Measurements from ENCODE around the gene IFNGR1. TPM values are rescaled to one million over a fixed set of nuclear protein-coding genes. Genes with fewer than 3 reads are reported as not detected.

Gene IFNGR1
- total RNA-seq, 4 donors from 2014 or later: 104 to 261 (median 147) TPM

DNA sequence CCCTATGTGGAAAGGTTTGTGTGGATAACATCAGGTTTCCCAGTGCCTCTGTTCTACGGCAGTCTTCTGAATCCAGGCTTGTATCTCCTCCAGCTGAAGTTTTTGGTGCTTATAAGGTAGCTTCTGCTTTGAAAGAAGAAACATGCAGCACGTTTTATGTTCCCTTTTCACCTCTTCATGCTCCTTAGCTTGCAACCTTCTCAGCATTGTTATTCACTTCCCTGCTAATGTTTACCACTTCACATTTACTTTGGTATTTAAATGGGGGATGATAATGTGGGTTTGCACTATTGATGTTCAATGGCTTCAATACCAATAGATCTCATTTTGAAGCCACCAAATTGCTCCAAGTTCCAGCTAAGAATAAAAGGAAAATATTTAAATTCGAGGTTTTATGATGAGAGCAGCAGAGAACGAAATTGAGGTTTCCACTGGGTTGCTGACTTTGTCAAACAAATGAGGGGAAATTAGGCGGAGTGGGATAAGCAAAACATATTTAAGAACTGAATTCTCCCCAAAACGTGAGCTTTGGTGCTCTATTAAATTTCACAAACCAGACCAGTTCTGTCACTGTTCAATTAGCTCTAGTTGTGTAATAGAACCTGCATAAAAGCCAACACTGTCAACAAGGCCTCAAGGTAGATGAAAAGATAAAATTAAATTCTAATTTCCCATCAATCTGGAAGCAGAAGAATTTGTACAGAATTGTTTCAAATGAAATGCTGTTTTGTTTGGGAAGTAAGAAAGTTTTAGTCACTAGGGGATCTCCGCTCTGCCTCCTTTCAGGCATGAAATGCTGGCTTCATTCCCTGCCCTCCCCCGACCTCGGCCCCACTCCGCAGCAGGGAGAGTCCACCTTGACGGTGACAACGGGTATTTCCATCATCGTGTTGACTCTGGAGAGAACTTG is 47.1 kb downstream of the IFNGR1 start:
- TF ChIP-seq, protein P1, sequence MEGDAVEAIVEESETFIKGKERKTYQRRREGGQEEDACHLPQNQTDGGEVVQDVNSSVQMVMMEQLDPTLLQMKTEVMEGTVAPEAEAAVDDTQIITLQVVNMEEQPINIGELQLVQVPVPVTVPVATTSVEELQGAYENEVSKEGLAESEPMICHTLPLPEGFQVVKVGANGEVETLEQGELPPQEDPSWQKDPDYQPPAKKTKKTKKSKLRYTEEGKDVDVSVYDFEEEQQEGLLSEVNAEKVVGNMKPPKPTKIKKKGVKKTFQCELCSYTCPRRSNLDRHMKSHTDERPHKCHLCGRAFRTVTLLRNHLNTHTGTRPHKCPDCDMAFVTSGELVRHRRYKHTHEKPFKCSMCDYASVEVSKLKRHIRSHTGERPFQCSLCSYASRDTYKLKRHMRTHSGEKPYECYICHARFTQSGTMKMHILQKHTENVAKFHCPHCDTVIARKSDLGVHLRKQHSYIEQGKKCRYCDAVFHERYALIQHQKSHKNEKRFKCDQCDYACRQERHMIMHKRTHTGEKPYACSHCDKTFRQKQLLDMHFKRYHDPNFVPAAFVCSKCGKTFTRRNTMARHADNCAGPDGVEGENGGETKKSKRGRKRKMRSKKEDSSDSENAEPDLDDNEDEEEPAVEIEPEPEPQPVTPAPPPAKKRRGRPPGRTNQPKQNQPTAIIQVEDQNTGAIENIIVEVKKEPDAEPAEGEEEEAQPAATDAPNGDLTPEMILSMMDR (IDR thresholded peaks at IDR 0.05): no peak
- ATAC-seq (ENCODE audit: low FRiP score) (no peak), DNase-seq (ENCODE audit: low spot score) (no peak)

DNA sequence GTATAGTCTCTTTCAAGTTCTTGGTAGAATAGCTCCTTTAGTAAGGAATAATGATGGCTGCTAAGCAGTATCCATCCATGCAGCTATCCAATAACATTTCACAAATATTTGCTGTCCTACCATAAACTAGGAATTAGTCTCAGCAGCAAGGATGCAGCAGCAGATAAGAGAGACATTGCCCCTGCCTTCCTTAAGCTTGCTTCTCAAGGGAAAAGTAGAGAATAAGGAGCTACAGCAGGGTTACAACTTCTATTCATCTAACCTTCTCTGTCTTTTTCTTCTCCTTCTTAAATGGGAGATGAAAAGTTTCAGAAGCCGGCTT is 48.2 kb downstream of the IFNGR1 start:
- TF ChIP-seq, protein P1 (IDR thresholded peaks at IDR 0.05): no peak
- ATAC-seq (ENCODE audit: low FRiP score) (no peak), DNase-seq (ENCODE audit: low spot score) (no peak)

DNA sequence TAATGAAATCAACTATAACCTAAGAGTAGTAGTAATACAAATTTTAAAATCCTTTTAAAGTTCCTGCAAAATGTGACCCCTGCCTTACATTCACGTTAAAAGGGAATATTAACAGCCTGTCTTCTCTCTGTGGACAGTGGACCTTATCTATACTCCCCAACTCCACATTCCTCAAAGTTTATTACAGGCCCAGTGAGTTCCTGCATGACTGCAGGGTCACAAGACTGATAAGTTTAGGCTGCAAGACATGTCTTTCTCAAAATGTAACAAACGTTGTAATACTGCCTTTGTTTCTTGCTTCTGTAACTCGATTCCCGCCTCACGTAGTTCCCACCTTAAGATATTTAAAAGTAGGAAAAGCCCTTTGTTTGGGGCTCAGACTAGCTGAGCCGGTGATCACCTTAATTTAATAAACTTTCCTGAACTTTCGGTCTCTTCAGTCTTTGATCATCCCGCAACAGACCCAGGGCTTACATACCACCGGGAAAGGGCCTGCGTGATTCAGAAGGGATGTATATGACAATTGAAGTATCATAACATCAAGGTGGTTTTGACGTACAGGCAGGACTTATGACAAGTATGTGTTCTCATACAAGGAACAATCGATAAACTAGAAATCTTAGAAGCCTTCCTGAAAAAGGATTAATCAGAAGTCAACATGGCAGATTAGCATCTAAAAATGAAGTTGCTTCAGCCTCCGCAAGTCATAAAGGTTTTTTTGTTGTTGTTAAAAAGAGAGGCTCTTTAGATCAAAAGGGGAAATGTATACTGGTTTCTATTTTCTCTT is 48.7 kb downstream of the IFNGR1 start:
- TF ChIP-seq, protein P1 (IDR thresholded peaks at IDR 0.05): no peak
- DNase-seq (ENCODE audit: low spot score): no peak
- ATAC-seq (ENCODE audit: low FRiP score): no peak

DNA sequence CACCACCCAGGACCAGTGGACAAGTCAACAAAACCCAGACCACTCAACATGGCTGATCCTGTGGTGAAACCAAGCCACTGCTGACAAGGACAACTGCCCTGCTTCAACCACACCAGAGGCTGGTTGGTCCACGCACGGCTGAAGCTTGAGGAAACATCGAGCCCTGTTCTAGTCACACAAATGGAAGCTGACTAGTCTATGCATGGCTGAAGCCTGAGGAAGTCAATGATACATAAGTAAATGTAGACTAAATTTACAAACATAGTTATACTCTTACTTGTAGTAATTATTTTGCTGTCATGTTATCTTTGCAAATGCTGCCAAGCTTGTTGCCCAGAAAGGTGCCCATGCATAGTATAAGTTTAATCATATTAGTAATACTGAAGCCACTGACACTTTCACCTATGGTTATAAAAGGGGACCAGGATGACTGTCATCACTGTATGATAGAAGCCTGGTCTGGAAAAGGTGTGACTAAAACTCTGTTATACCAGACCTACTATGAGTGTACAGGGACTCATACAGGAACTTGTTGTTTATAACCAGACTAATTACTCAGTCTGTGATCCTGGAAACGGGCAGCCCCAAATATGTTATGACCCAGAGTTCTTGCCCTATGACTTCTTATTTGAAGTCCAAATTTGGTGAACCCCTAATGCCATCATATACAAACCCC is 51.3 kb downstream of the IFNGR1 start:
- DNase-seq (ENCODE audit: low spot score): no peak
- ATAC-seq (ENCODE audit: low FRiP score): no peak
- TF ChIP-seq, protein P1 (IDR thresholded peaks at IDR 0.05): no peak

DNA sequence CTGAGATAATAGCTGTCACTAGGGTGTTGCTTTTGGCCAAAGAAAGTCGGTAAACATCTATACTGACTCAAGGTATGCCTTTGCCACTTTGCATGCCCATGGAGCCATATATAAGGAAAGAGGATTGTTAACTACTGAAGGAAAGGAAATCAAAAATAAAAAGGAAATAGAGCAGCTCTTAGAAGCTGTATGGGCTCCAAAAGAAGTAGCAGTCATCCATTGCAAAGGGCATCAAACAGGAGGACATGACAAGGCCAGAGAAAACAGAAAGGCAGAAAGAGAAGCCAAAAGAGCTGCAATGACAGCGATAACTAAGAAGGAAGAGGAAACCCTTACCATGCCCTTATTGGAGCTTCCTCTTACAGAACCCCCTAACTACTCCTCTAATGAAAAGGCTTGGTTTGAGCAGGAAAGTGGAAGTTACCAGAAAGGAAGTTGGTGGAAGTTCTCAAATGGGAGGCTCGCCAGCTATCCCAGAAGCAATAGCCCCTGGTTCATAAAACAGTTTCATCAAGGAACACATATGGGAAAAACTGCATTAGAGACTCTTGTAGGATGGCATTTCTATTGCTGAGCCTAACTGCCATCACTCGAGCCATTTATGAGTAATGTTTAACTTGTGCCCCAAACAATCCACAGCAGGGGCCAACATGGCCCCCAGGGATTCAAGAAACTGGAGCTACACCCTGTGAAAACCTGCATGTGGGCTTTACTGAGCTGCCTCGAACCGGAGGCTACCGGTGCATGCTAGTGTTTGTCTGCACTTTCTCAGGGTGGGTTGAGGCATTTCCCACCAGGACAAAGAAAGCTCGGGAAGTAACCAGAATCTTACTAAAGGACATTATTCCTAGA is 52.7 kb downstream of the IFNGR1 start:
- TF ChIP-seq, protein P1 (IDR thresholded peaks at IDR 0.05): no peak
- DNase-seq (ENCODE audit: low spot score): no peak
- ATAC-seq (ENCODE audit: low FRiP score): no peak

Data from omental fat pad (tissue), 4 donors.